NCI-H748 treated with DMSO at 0.1 percent for 48 hours (cell line): ENCODE results near the gene CYP2R1.
"Not testable (repeated sequence)": the region's sequence is repeated elsewhere in the genome, so short reads cannot be mapped to it uniquely, and the experiment has no call there.

Source experiments
- DNase-seq: peaks from one replicate; lab custom pipeline; 2025; lab: John Stamatoyannopoulos, UW

Gene CYP2R1

GRCh38 chr11:14892577-14892976 is 546 bp upstream of the CYP2R1 start:
- DNase-seq = no peak

DNA sequence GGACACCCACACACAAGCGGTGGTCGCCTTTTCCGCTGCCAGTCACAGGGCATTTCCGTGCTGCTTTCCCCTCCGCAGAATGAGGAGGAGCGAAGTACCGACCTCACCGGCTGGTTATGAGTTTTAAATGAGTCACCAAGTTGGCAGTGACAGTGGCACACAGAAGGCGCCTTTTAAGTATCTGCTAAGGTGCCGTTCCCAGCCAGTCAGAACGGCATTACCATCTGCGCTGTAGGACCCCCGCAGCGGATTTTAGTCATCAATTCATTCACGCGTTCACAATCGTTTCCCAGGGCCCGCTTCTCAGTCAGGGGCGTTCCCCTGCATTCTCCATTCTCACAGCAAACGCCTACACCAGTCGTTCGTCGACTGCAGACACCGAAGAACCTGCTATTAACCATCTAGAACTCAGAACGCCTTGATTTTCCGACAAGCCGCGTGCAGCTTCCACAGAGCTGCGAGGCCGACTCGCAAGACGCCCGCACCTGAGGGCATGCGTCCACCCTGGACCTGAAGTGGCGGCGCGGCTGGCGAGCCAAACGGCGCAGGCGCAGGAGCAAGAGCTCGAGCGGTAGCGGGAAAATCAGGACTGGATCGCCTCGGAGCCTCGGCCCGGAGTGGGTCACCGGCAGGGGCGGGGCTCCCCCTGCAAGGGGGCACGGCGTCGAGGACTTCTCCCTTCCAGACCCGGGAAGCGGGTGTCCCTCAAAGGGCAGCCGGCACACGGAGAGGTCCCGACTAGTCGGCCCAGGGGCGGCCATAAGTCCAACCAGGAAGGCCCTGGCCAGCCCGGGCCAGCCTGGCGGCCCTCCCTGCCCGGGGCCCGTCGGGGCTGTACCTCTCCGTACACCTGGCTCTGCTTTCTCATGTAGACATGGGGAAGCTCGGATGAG is 642 bp downstream of the CYP2R1 start:
- no peak for DNase-seq

GRCh38 chr11:14886513-14886912 is 5.5 kb downstream of the CYP2R1 start:
- no peak for DNase-seq

DNA sequence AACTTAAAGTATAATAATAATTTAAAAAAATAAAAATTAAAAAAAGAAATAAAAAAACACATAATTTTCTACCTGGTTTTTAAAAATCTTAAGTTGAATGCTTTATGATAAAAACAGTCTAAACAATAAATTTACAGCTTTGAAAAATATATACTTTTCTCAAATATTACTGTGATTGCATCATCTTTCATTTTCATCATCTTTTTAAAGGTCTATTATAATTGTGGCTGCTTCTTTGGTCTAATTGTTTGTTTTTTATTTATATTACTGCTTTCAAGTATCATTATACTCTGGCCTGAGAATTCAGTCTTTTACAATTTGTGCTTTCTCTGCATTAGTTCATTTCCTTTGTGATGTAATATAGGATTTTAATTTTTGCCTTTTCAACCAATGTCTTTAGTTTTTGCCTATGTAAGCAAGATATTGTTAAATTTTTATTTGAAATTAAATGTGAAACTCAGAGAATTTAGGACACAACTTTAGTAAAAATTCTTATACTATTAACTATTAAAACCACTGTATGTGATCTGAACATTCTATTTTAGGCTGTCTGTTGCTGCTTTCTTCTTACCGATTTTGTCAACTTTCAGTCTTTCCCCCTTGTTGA is 7.3 kb downstream of the CYP2R1 start:
- no peak for DNase-seq

GRCh38 chr11:14883683-14884082 is 8.3 kb downstream of the CYP2R1 start:
- not testable (repeated sequence) for DNase-seq

DNA sequence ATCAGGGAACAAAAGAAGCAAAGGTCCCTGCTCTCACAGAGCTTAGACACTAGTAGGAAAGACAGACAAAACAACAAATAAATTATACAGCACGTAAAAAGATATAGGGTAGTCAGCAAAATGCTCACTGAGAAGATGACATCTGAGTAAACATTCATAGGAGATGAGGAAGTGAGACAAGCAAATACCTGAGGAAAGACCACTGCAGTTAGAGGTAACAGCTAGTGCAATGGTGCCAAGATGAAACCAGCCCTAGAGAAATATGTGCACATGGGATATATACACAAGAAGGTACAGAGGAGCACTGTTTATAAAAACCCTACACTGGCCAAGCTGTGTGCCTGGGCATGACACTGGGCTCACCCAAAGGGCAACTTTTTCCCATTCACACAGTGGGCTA is 9.8 kb downstream of the CYP2R1 start:
- DNase-seq = no peak

- no peak for DNase-seq
These were observed 10.3 kb downstream of the CYP2R1 start for GRCh38 chr11:14881576-14882193.

GRCh38 chr11:14875163-14875562 is 16.9 kb downstream of the CYP2R1 start:
- DNase-seq = no peak

- DNase-seq = no peak
These were observed 18.4 kb downstream of the CYP2R1 start for GRCh38 chr11:14873632-14874031.

GRCh38 chr11:14872032-14872431 is 20.0 kb downstream of the CYP2R1 start:
- DNase-seq = no peak

GRCh38 chr11:14863775-14864174 is 28.3 kb downstream of the CYP2R1 start:
- DNase-seq = not testable (repeated sequence)

GRCh38 chr11:14861680-14862079 is 30.4 kb downstream of the CYP2R1 start:
- DNase-seq = no peak

DNA sequence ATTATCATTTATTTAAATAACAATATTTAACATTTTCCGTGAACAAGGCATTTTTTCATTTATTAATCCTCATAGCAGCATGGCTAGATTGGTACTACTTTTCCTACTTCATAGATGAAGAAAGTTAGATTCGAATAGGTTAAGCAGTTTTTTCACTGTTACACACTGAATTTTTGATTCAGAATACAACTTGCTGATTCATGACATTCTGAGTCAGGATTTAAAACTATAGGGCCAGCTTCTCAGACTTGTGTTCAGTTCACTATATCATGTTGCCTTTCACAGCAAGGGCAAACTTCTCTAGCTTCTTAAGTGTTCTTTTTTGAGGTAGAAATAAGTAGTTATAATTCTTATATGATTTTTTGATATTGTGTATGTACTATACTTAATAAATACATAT is 31.5 kb downstream of the CYP2R1 start:
- no peak for DNase-seq

DNA sequence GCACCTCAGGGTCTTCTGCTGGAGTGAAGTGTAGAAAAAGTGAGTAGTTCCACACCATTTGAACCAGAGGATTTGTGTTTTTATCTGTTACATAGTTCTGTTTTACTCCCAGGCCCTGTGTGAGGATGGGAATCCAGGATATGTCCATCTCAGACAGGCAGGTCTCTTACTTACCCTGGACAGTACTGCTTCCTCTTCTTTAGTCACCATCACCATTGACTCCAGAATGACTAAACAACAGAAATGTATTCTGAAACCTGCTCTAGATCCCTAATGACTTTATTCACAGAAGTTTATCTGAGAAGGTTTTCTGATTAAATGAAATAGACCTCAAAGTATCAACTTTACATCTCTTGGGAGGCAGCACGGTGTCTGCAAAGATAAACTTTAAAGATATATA is 33.6 kb downstream of the CYP2R1 start:
- no peak for DNase-seq

DNA sequence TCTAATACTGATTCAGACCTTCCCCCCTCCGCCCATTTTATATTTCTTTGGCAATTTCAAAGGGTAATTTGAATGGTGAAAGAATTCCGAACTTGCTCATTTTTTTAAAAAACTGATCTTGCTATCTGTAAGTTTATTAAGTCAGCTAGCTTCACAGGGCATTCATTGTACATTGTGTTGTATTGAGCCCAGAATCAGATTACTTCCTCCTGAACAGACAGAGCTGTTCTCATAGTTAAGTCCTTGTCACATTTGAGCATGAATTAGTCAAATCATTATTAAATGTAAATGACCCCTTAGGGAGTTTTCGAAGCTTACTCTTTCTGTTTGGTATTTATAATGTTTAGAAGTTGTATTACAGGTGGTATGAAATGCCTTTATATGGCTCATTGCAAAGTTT is 34.4 kb downstream of the CYP2R1 start:
- DNase-seq = no peak

GRCh38 chr11:14855890-14856289 is 36.1 kb downstream of the CYP2R1 start:
- no peak for DNase-seq

DNA sequence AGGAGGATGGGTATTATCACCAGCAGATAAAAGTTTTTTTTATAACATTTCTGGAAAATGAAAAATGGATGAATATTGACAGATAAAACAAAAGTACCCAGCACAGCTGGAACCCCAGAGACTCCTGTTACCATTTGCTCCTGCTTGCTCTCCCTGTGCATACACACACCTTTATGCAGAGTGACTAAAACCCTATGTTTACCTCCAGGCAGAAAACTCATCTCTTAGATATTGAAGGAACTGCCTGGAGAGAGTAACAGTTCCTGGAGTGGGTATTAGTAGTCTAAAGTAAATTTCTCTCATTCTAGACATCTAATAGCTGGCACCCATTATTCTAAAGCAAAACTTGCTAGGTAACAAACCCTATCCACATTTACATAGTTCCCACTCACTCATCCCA is 38.0 kb downstream of the CYP2R1 start:
- DNase-seq = no peak

DNA sequence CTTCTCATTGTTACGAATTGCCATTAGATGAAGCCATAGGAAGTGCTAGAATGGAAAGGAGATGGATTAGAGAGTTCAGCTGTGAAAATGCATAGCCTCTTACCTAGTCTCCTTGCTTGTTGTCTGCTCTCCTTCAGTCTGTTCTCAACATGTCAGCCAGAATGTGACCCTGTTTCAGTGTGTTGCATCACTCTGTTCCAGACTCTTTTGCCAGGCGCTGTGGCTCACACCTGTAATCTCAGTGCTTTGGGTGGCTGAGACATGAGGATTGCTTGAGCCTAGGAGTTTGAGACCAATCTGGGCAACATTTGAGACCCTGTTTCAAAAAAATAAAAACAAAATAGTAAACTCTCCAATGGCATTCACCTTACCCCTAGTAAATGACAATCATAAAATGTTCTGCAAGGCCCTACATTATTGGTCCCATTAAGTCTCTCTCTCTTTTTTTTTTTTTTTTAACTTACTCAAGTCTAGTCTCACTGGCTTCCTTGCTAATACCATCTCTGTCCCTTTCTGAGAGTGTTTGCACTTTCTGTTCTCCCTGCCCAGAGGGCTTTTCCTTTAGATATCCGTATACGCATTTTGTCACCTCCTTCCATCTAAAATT is 39.4 kb downstream of the CYP2R1 start:
- DNase-seq = no peak

GRCh38 chr11:14842002-14842401 is 50.0 kb downstream of the CYP2R1 start:
- DNase-seq = no peak

GRCh38 chr11:14835496-14836492 is 56.2 kb downstream of the CYP2R1 start:
- DNase-seq = no peak
